Measurements from ENCODE around the gene NHEJ1. TPM values are rescaled to one million over a fixed set of nuclear protein-coding genes. Genes with fewer than 3 reads are reported as not detected.

Gene NHEJ1
- total and polyA plus RNA-seq, 2 of the 13 experiments (the other 11 are each of a cell fraction or from before 2014, with no cell fraction given) = 30.0 to 30.7 TPM

DNA sequence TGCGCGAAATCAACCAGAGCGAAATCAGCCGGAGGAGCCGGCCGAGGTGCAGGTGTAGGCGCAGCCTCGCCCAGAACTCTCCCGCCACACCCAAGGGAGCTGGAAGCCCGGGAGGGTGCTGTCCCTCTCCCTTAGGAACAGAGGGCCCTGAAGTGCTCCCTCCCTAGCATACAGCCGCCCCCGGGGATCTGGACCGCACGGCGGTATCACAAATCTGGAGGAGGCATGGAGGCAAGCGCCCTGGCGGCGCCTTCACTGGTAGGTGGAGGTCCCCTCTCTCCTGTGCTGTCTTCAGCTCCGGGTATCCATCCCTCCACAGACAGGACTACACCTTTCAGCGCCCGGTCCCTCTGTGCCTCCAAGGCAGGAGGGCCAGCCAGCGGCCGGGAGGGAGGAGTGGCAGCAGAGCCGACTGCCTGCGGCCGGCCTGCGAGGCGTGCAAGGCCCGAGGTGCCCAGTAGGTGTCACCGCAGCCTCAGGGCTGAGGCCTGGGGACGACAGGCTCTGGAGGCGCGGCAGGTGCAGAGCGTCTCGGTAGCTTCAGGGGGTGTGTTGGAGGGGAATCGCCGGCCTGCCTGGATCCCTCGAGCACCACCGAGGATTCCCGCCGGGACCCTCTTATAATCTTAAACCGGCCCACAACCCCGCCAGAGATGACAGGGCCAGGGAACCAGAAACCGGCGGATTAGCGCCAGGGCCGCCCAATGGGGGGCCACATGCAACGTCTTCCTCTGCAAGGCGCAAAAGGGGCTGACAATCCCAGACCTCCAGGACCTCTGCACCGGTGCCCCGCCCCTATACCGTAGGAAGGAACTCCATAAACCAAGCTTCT lies 102.7 kb downstream of the NHEJ1 start (continued):
- TF ChIP-seq, protein P1, sequence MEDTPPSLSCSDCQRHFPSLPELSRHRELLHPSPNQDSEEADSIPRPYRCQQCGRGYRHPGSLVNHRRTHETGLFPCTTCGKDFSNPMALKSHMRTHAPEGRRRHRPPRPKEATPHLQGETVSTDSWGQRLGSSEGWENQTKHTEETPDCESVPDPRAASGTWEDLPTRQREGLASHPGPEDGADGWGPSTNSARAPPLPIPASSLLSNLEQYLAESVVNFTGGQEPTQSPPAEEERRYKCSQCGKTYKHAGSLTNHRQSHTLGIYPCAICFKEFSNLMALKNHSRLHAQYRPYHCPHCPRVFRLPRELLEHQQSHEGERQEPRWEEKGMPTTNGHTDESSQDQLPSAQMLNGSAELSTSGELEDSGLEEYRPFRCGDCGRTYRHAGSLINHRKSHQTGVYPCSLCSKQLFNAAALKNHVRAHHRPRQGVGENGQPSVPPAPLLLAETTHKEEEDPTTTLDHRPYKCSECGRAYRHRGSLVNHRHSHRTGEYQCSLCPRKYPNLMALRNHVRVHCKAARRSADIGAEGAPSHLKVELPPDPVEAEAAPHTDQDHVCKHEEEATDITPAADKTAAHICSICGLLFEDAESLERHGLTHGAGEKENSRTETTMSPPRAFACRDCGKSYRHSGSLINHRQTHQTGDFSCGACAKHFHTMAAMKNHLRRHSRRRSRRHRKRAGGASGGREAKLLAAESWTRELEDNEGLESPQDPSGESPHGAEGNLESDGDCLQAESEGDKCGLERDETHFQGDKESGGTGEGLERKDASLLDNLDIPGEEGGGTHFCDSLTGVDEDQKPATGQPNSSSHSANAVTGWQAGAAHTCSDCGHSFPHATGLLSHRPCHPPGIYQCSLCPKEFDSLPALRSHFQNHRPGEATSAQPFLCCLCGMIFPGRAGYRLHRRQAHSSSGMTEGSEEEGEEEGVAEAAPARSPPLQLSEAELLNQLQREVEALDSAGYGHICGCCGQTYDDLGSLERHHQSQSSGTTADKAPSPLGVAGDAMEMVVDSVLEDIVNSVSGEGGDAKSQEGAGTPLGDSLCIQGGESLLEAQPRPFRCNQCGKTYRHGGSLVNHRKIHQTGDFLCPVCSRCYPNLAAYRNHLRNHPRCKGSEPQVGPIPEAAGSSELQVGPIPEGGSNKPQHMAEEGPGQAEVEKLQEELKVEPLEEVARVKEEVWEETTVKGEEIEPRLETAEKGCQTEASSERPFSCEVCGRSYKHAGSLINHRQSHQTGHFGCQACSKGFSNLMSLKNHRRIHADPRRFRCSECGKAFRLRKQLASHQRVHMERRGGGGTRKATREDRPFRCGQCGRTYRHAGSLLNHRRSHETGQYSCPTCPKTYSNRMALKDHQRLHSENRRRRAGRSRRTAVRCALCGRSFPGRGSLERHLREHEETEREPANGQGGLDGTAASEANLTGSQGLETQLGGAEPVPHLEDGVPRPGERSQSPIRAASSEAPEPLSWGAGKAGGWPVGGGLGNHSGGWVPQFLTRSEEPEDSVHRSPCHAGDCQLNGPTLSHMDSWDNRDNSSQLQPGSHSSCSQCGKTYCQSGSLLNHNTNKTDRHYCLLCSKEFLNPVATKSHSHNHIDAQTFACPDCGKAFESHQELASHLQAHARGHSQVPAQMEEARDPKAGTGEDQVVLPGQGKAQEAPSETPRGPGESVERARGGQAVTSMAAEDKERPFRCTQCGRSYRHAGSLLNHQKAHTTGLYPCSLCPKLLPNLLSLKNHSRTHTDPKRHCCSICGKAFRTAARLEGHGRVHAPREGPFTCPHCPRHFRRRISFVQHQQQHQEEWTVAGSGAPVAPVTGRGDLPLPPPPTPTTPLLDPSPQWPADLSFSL (CRISPR knock-in tag; IDR thresholded peaks at IDR 0.05) = no peak
- TF ChIP-seq, protein P2, sequence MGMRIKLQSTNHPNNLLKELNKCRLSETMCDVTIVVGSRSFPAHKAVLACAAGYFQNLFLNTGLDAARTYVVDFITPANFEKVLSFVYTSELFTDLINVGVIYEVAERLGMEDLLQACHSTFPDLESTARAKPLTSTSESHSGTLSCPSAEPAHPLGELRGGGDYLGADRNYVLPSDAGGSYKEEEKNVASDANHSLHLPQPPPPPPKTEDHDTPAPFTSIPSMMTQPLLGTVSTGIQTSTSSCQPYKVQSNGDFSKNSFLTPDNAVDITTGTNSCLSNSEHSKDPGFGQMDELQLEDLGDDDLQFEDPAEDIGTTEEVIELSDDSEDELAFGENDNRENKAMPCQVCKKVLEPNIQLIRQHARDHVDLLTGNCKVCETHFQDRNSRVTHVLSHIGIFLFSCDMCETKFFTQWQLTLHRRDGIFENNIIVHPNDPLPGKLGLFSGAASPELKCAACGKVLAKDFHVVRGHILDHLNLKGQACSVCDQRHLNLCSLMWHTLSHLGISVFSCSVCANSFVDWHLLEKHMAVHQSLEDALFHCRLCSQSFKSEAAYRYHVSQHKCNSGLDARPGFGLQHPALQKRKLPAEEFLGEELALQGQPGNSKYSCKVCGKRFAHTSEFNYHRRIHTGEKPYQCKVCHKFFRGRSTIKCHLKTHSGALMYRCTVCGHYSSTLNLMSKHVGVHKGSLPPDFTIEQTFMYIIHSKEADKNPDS (CRISPR knock-in tag; IDR thresholded peaks at IDR 0.05) = no peak
- peak; percentile 82; the same call in 1 of the 2 replicates for TF ChIP-seq RELA (CRISPR knock-in tag; IDR thresholded peaks at IDR 0.05)
- TF ChIP-seq, protein P3, sequence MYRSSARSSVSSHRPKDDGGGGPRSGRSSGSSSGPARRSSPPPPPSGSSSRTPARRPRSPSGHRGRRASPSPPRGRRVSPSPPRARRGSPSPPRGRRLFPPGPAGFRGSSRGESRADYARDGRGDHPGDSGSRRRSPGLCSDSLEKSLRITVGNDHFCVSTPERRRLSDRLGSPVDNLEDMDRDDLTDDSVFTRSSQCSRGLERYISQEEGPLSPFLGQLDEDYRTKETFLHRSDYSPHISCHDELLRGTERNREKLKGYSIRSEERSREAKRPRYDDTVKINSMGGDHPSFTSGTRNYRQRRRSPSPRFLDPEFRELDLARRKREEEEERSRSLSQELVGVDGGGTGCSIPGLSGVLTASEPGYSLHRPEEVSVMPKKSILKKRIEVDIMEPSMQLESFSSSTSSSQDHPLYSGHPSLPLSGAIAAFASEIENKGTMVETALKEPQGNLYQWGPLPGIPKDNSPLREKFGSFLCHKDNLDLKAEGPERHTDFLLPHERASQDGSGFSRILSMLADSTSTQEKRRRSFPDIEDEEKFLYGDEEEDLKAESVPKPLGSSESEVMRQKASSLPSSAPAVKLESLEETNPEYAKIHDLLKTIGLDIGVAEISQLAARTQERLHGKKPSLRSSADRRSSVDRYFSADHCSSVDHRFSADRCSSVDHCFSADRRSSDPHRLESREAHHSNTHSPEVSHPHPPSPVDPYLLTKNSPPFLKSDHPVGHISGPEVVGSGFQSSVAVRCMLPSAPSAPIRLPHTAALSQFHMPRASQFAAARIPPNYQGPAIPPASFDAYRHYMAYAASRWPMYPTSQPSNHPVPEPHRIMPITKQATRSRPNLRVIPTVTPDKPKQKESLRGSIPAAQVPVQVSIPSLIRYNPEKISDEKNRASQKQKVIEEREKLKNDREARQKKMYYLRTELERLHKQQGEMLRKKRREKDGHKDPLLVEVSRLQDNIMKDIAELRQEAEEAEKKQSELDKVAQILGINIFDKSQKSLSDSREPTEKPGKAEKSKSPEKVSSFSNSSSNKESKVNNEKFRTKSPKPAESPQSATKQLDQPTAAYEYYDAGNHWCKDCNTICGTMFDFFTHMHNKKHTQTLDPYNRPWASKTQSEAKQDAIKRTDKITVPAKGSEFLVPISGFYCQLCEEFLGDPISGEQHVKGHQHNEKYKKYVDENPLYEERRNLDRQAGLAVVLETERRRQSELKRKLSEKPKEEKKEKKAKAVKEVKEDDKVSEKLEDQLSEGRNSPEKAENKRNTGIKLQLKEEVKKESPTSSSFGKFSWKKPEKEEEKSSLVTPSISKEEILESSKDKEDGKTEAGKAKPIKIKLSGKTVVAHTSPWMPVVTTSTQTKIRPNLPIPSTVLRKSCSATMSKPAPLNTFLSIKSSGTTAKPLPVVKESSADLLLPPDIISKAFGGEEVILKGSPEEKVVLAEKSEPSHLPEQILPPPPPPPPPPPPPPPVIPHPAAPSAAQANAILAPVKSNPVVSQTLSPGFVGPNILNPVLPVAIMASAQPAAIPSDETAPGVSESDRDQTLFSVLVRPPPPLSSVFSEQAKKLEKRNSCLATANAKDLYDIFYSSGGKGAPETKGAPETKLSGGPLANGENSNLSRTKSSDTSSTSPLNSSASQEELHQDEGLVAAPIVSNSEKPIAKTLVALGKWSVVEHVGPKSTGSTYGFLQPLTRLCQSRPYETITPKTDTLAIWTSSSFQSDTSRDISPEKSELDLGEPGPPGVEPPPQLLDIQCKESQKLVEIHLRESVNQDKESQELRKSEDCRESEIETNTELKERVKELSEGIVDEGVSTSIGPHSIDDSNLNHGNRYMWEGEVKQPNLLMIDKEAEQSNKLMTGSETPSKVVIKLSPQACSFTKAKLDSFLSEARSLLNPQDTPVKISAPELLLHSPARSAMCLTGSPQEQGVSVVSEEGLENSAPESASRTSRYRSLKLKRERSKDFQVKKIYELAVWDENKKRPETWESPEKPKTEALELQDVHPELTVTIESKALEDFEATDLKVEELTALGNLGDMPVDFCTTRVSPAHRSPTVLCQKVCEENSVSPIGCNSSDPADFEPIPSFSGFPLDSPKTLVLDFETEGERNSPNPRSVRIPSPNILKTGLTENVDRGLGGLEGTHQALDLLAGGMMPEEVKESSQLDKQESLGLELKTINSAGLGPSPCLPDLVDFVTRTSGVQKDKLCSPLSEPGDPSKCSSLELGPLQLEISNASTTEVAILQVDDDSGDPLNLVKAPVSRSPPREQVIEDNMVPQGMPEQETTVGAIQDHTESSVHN (CRISPR knock-in tag; IDR thresholded peaks at IDR 0.05) = no peak
- TF ChIP-seq ZNF703 (CRISPR knock-in tag; IDR thresholded peaks at IDR 0.05; ENCODE audit: borderline replicate concordance) = no peak
- TF ChIP-seq, protein P4, sequence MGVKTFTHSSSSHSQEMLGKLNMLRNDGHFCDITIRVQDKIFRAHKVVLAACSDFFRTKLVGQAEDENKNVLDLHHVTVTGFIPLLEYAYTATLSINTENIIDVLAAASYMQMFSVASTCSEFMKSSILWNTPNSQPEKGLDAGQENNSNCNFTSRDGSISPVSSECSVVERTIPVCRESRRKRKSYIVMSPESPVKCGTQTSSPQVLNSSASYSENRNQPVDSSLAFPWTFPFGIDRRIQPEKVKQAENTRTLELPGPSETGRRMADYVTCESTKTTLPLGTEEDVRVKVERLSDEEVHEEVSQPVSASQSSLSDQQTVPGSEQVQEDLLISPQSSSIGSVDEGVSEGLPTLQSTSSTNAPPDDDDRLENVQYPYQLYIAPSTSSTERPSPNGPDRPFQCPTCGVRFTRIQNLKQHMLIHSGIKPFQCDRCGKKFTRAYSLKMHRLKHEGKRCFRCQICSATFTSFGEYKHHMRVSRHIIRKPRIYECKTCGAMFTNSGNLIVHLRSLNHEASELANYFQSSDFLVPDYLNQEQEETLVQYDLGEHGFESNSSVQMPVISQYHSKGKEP (CRISPR knock-in tag; IDR thresholded peaks at IDR 0.05) = 0 out of 2 replicates have a peak, but pooled peaks have one; percentile 83
- TF ChIP-seq TCF7 (IDR thresholded peaks at IDR 0.05; ENCODE audit: low read depth) = no peak
- no peak for TF ChIP-seq KLF9 (CRISPR knock-in tag; IDR thresholded peaks at IDR 0.05; ENCODE audit: low read depth)
- no peak for TF ChIP-seq POLR2G (IDR thresholded peaks at IDR 0.05; ENCODE audit: low read depth, low read length)

Data from HepG2 (cell line).